B cell (primary cell): ENCODE data around the gene ATN1. TPM values are rescaled to one million over a fixed set of nuclear protein-coding genes. Genes with fewer than 3 reads are reported as not detected.

Source experiments
- ATAC-seq: fragments of 200-7000 bp; cut with Tn5 transposase; one replicate; pipeline ENCODE4 v1.10.0; 2021; ENCODE audit warnings: low read depth, mild to moderate bottlenecking, moderate number of reproducible peaks, moderate library complexity
- CTCF ChIA-PET: fragments of 350-600 bp; sonication (Branson Sonifier 250); formaldehyde crosslinking; loops from one replicate; lab custom pipeline; 2021; ENCODE audit warnings: antibody characterized with exemption, inconsistent platforms; lab: Charles Lee
- POLR2A ChIA-PET: fragments of 350-600 bp; sonication (Branson Sonifier 250); formaldehyde crosslinking; loops from one replicate; lab custom pipeline; 2021; ENCODE audit warnings: antibody characterized with exemption; lab: Charles Lee
- DNase-seq: peaks from one replicate; pipeline ENCODE4 v3.0.0; 2013
- H2AFZ ChIP-seq: 2 replicates; pipeline ENCODE4 v1.6.1; 2012; ENCODE audit warnings: mild to moderate bottlenecking, low read depth, low read length; ENCODE audit not compliant: insufficient read depth, poor library complexity, severe bottlenecking
- H3K27ac ChIP-seq, 2 donors: 1 replicate in 1 of 2; 2 replicates in 1 of 2; pipeline ENCODE4 v1.5.1; 2012 to 2013; ENCODE audit warnings: low read length in 2 of 2, mild to moderate bottlenecking in 2 of 2, moderate library complexity in 1 of 2
- H3K27me3 ChIP-seq, 4 experiments: fragments of 200-600 bp in 1 of 4; sonication (generic) in 1 of 4; replicated peaks in 1 of 4; 1 replicate in 2 of 4; 2 replicates in 2 of 4; pipeline versions ENCODE4 v1.6.1 to v1.7.0; 2013 to 2016; ENCODE audit warnings: low read length in 3 of 4, mild to moderate bottlenecking in 2 of 4, mixed read lengths in 1 of 4, moderate library complexity in 1 of 4; ENCODE audit not compliant: insufficient read depth in 4 of 4, control insufficient read depth in 3 of 4; ENCODE audit errors: control extremely low read depth in 1 of 4
- H3K36me3 ChIP-seq, 2 experiments: replicated peaks in 1 of 2; 1 replicate in 1 of 2; 2 replicates in 1 of 2; pipeline versions ENCODE4 v1.6.1 to v1.7.1; 2013; ENCODE audit warnings: low read length in 1 of 2; ENCODE audit not compliant: insufficient read depth in 2 of 2, control insufficient read depth in 1 of 2; ENCODE audit errors: control extremely low read depth in 1 of 2, extremely low read depth in 1 of 2
- H3K4me1 ChIP-seq, 2 donors: fragments of 200-600 bp in 1 of 2; sonication (generic) in 1 of 2; 1 replicate in 1 of 2; 2 replicates in 1 of 2; pipeline versions ENCODE4 v1.5.1 to v1.6.1; 2013 to 2017; ENCODE audit warnings: low read length in 2 of 2; ENCODE audit not compliant: control insufficient read depth in 2 of 2, insufficient read depth in 2 of 2
- H3K4me2 ChIP-seq: replicated peaks from 2 replicates; pipeline ENCODE3; 2012; ENCODE audit warnings: mild to moderate bottlenecking, low read depth, low read length; ENCODE audit not compliant: poor library complexity, severe bottlenecking
- H3K4me3 ChIP-seq, 5 experiments: fragments of 200-600 bp in 1 of 5; sonication (generic) in 1 of 5; 1 replicate in 3 of 5; 2 replicates in 2 of 5; pipeline versions ENCODE4 v1.5.1 to v1.7.0; 2011 to 2016; ENCODE audit warnings: low read length in 4 of 5, mild to moderate bottlenecking in 4 of 5, low read depth in 2 of 5, control low read depth in 1 of 5, moderate library complexity in 1 of 5; ENCODE audit not compliant: insufficient read depth in 1 of 5; ENCODE audit errors: control extremely low read depth in 1 of 5, extremely low read depth in 1 of 5
- H3K79me2 ChIP-seq: fragments of 200-600 bp; sonication (generic); one replicate; pipeline ENCODE4 v1.6.0; 2016; ENCODE audit warnings: low read length; ENCODE audit not compliant: control insufficient read depth, insufficient read depth
- H3K9ac ChIP-seq: fragments of 200-600 bp; sonication (generic); 2 replicates; pipeline ENCODE4 v1.6.1; 2017; ENCODE audit warnings: mild to moderate bottlenecking, low read length, moderate library complexity
- H3K9me3 ChIP-seq, 3 donors: one replicate each; pipeline versions ENCODE4 v1.6.1 to v1.7.1; 2013; ENCODE audit warnings: low read length in 2 of 3; ENCODE audit not compliant: control insufficient read depth in 2 of 3, insufficient read depth in 1 of 3; ENCODE audit errors: control extremely low read depth in 1 of 3
- H4K20me1 ChIP-seq: 2 replicates; pipeline ENCODE4 v1.6.0; 2012; ENCODE audit warnings: mild to moderate bottlenecking, low read length; ENCODE audit not compliant: insufficient read depth, control insufficient read depth, poor library complexity, severe bottlenecking
- H3K27ac Mint-ChIP-seq: one replicate; pipeline ENCODE4 v1.8.0; 2021; ENCODE audit warnings: mixed read lengths
- H3K27me3 Mint-ChIP-seq: one replicate; pipeline ENCODE4 v1.8.0; 2021; ENCODE audit warnings: mixed read lengths
- H3K4me1 Mint-ChIP-seq: one replicate; pipeline ENCODE4 v1.8.0; 2021; ENCODE audit warnings: mixed read lengths
- H3K4me3 Mint-ChIP-seq: one replicate; pipeline ENCODE4 v1.8.0; 2021; ENCODE audit warnings: mixed read lengths
- H3K9me3 Mint-ChIP-seq: one replicate; pipeline ENCODE4 v1.8.0; 2022; ENCODE audit warnings: mixed read lengths; ENCODE audit not compliant: insufficient read depth
- CTCF ChIP-seq: fragments of 200-600 bp; IDR thresholded peaks from one replicate; pipeline ENCODE4 v1.8.0; 2022; ENCODE audit warnings: antibody characterized with exemption, mild to moderate bottlenecking
- EZH2 ChIP-seq: IDR thresholded peaks from 2 replicates; pipeline ENCODE4 v1.6.1; 2012; ENCODE audit warnings: borderline replicate concordance, low read depth, mild to moderate bottlenecking, moderate library complexity, low read length; ENCODE audit not compliant: insufficient read depth, poor library complexity, severe bottlenecking
- WGBS: methylation state at CpG from one replicate; pipeline ENCODE4 v1.1.5; 2013; ENCODE audit warnings: missing lambda C conversion rate; ENCODE audit not compliant: insufficient coverage; 5-methylcytosine and 5-hydroxymethylcytosine counted together
- intact Hi-C: fragments of 100-400 bp; cut with micrococcal nuclease; formaldehyde crosslinking; loops from one replicate; pipeline ENCODE4 v1.10.0; 2022
- polyA plus RNA-seq: library from polyadenylated mRNA; depleted of rRNA; stranded (reverse); fragments of >200 nt; gene quantifications from 2 replicates; pipeline ENCODE4 v1.2.3, GENCODE V29; 2012
- total RNA-seq, 2 donors: library from RNA; stranded (reverse); fragments of 120-200 nt in 1 of 2; gene quantifications; 1 replicate in 1 of 2; 2 replicates in 1 of 2; pipeline versions ENCODE4 v1.2.3 to v1.2.4, GENCODE V29; 2013 to 2022

The ATN1 gene
- total and polyA plus RNA-seq, 2 donors (not counting 1 experiment from before 2014, with no cell fraction given), result 21.0 to 50.8 TPM

DNA sequence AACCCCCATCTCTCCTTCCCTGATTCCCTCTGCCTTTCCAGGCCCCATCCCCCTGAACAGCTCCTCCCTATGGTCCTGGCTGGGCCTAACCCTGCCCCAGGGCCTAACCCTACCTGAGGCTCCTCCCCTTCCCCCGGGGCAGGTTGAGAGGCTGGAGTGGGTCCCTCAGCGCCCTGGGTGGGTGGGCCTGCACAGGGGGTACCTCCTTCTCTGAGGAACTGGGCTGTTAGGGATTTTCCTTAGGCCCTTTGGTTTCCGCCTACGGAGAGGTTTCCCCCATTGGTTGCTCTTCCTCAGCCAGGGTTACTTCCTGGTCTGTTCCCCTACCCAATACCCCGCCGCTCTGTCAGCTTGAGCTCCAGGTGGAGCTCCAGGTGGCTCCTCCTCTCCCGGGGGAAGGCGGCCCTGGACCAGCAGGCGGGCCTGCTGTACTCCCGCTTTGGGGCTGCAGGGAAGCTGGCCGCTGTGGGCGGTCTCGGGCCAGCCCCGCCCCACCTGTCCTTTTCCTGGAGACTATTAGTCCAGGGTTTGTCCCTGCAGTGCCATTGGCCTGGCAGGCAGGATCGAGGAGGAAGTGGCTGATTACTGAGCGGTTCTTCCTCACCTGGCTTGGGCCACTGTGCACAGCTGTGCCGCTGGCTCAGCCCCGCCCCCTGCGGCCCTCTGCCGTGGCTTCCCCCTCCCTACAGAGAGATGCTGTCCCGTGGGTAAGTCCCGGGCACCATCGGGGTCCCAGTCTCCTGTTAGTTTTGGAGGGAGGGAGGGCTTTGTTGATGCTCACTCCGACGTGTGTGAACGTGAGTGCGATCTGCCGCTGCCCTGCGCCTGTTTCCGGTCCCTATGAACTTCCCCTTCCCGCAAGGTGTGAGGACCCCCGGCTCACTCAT is 18.5 kb downstream of the ATN1 start:
- H3K9me3 Mint-ChIP-seq, result no peaks in the 10 kb centered on the region
- peaks cover 2% of the 10 kb centered on the region for H4K20me1 ChIP-seq
- peak overlapping the region; percentile 97 for H3K4me3 Mint-ChIP-seq
- ChIA-PET POLR2A (interaction anchor here (0.6 to 18.5 kb wide), 6 partner anchors 12 to 453 kb away, joined by 3 to 662 read pairs (median 6); partner anchors contain the start of genes C1RL, EMG1, MRPL51 and PHB2), CTCF (interaction anchor here (1.3 to 16.6 kb wide), 11 partner anchors 8 to 166 kb away, joined by 3 to 944 read pairs (median 19); partner anchors contain the start of genes LPCAT3 and SPSB2)
- H3K27ac ChIP-seq, result peak overlapping the region; percentile 93 to 99
- H3K27ac Mint-ChIP-seq, result peak overlapping the region; percentile 97
- H3K9ac ChIP-seq, result peak overlapping the region; percentile 89
- H3K4me1 ChIP-seq, result peaks cover 70 to 88% of the 10 kb centered on the region in 2 donors
- peak overlapping the region; percentile 3 for H2AFZ ChIP-seq
- peak overlapping the region in 4 of 5 experiments; percentile 41 to 92 (median 64) for H3K4me3 ChIP-seq
- no peaks in the 10 kb centered on the region for H3K9me3 ChIP-seq
- H3K4me2 ChIP-seq, result peak overlapping the region; percentile 99
- TF ChIP-seq EZH2, result no peak
- no peak for TF ChIP-seq CTCF
- intact Hi-C loops, result loop anchor here (1.0 to 10.0 kb wide), 2 partner anchors 8 to 311 kb away; partner anchors contain the start of gene LPAR5
- DNase-seq (peak; percentile 88), ATAC-seq (peak; percentile 25)
- no peaks in the 10 kb centered on the region for H3K27me3 ChIP-seq
- H3K36me3 ChIP-seq, result peaks cover 0 to 10% of the 10 kb centered on the region in 2 experiments
- peaks cover 26% of the 10 kb centered on the region for H3K79me2 ChIP-seq
- under 1% methylated on average over 24 of the region's 32 CpGs for WGBS
- H3K4me1 Mint-ChIP-seq, result peaks cover 76% of the 10 kb centered on the region
- no peaks in the 10 kb centered on the region for H3K27me3 Mint-ChIP-seq
